ENCODE results near the gene RAI1. TPM values are rescaled to one million over a fixed set of nuclear protein-coding genes. Genes with fewer than 3 reads are reported as not detected.

RAI1 gene
- total and polyA plus RNA-seq, 12 donors: 4.2 to 37.3 (median 26.9) TPM

GRCh38 chr17:17781591-17782496, 100.6 kb downstream of the RAI1 start:
- H3K36me3 ChIP-seq (replicated peaks in 1 of 2): no peaks in the 10 kb centered on the region
- TF ChIP-seq CTCF (IDR thresholded peaks at IDR 0.05) (no peak), POLR2A (IDR thresholded peaks at IDR 0.05) (peak in 1 of 2 donors; percentile 23)
- peaks cover 32 to 80% of the 10 kb centered on the region in 2 donors for H3K4me1 ChIP-seq (replicated peaks in 1 of 2)
- H3K27ac ChIP-seq: peak overlapping the region in 4 of 5 donors; percentile 26 to 81 (median 53)
- 7 to 28% (median 17%) methylated on average over 25 to 88 of the region's 88 CpGs for WGBS, 4 donors
- intact Hi-C loops (cut with DNase I): no loop called here
- H3K4me3 ChIP-seq: peak overlapping the region in 2 of 4 donors; percentile 12 to 68
- H3K9me3 ChIP-seq (replicated peaks in 1 of 3): no peaks in the 10 kb centered on the region
- peak; percentile 80 to 91 (median 84) for DNase-seq
- no peaks in the 10 kb centered on the region for H3K27me3 ChIP-seq

GRCh38 chr17:17782523-17783115, 101.4 kb downstream of the RAI1 start:
- H3K4me1 ChIP-seq (replicated peaks in 1 of 2): peaks cover 32 to 78% of the 10 kb centered on the region in 2 donors
- H3K27ac ChIP-seq: peak overlapping the region in 3 of 5 donors; percentile 27 to 81 (median 74)
- no peaks in the 10 kb centered on the region for H3K27me3 ChIP-seq
- TF ChIP-seq CTCF (IDR thresholded peaks at IDR 0.05) (no peak), POLR2A (IDR thresholded peaks at IDR 0.05) (no peak)
- H3K4me3 ChIP-seq: peak overlapping the region in 2 of 4 donors; percentile 37 to 68
- no peaks in the 10 kb centered on the region for H3K36me3 ChIP-seq (replicated peaks in 1 of 2)
- H3K9me3 ChIP-seq (replicated peaks in 1 of 3): no peaks in the 10 kb centered on the region
- 0 to 1% (median 1%) methylated on average over 17 to 56 of the region's 57 CpGs; no CpG with 5 or more reads in 1 of the 4 donors for WGBS, 4 donors
- peak in 2 of 7 donors; percentile 40 to 49 for DNase-seq
- intact Hi-C loops (cut with DNase I): no loop called here

DNA sequence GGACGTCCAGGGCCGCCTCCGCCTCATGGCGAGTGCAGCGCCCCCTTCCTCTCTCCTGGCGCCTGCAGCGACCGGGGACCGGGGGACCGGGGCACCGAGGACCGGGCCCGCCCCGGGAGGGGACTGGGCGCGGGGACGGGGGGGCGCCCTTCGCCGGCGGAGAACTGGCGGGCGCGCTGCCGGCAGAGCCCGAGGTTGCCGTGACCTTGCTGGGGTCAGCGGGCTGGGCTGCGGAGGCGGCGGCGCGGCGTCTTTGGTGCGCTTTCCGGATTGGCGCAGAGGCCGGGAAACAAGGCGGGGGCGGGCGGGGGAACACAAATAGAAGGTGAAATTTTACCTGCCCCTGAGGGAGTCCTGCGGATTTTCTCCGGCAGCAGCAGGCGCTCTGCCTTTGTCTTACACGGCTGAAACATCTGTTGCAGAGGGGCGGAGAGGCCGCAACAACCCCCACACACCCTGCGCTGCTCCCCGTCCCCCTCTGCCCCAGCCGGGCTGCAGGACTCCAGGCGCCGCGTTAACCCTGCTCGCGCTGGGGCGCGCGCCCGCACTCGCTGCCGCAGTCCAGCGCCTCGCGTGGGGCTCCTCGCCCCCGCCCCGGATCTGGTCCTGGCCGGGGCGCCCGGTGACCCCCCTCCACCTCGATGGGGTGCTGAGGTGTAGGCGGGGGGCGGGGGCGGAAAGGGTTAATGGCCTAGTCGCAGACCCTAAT, 102.0 kb downstream of the RAI1 start:
- intact Hi-C loops (cut with DNase I): no loop called here
- peaks cover 32 to 73% of the 10 kb centered on the region in 2 donors for H3K4me1 ChIP-seq (replicated peaks in 1 of 2)

More for the DNA sequence above, 102.0 kb downstream of the RAI1 start:
- peak; percentile 68 to 85 (median 77) for DNase-seq
- H3K27me3 ChIP-seq: no peaks in the 10 kb centered on the region
- WGBS, 4 donors: 0 to 1% (median 1%) methylated on average over 8 to 75 of the region's 75 CpGs
- peak overlapping the region in 4 of 5 donors; percentile 6 to 81 (median 48) for H3K27ac ChIP-seq
- H3K36me3 ChIP-seq (replicated peaks in 1 of 2): no peaks in the 10 kb centered on the region
- H3K4me3 ChIP-seq: peak overlapping the region in 2 of 4 donors; percentile 37 to 68
- TF ChIP-seq CTCF (IDR thresholded peaks at IDR 0.05): peak in 2 of 6 experiments; percentile 16 to 22
- TF ChIP-seq POLR2A (IDR thresholded peaks at IDR 0.05): peak in 1 of 2 donors; percentile 2
- H3K9me3 ChIP-seq (replicated peaks in 1 of 3): no peaks in the 10 kb centered on the region

All from adrenal gland (tissue), 12 donors.